NCI-H748 treated with DMSO at 0.1 percent for 48 hours (cell line): ENCODE measurements around the gene MEAK7.
A peak's percentile ranks its signal among the peaks of the same experiment; 100 is the strongest.
"Not testable (repeated sequence)": the region's sequence is repeated elsewhere in the genome, so short reads cannot be mapped to it uniquely, and the experiment has no call there.

Experiments
- DNase-seq: peaks from one replicate; lab custom pipeline; 2025; lab: John Stamatoyannopoulos, UW

MEAK7 gene

DNA sequence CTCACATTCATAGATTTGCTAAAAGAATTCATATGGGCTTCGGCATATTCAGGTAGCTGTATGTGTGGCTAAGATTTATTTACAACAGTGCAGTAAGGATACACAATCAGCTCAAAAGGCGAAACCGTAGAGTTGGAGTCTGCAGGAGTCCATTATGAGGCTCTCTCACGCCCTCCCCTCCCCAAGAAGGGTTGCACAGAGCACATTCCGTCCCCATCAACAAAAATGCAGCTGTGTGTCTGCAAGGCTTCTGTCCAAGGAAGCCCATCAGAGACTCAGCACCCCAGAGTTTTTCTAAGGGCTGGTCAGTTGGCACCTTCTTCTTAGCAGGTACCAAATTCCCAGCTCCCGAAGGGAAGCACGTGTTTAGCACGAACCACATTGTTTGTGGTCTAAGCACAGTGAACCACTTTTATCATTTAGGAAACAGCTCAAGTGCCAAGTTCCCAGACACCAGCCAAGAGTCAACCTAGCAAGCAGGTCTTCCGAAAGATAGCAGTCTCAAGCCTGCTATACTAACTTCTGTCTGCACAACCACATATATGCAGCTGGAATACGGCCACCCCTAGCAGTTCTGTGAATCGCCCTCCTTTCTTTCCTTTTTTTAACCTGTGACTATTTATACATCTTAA lies 28.5 kb upstream of the MEAK7 start:
- no peak for DNase-seq

DNA sequence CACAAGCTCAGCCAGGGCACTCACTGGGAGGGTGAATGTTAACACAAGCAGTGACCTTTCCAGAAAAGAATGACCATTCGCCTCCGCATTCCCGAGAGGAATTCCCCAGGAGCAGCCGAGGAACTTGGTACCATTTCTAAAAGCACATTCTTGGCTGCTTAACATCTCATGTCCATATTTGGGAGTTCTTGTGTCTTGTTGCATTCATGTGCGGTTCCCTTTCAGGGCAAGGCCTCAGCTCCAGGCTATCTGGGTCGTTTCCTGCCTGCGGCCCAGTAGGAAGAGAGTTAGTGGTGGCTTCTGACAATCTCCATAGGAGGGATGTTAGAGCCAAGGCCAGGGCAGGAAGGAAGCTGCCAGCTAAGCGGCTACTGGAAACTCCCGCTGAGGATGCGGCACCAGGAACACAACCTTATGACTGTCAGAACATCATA lies 27.8 kb upstream of the MEAK7 start:
- no peak for DNase-seq

DNA sequence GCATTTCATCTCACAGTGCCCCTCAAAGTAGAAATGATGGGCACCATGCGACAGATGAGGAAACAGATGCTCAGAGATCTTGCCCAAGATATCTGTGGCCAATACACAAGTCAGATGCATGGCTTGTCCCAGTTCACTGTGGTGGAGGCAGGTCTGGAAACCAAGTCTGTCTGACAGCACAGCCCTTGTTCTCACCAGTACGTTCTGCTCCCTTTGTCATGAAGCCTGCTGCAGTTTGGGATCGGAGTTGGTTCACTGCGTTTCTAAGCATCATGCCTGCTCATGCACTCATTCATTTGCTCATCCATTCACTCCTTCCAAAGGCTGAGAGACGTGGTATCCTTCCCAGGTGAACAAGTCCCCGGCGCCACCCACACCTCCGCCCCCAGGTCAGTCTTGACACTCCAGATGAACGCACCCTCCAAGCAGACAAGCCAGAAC lies 27.2 kb upstream of the MEAK7 start:
- no peak for DNase-seq

DNA sequence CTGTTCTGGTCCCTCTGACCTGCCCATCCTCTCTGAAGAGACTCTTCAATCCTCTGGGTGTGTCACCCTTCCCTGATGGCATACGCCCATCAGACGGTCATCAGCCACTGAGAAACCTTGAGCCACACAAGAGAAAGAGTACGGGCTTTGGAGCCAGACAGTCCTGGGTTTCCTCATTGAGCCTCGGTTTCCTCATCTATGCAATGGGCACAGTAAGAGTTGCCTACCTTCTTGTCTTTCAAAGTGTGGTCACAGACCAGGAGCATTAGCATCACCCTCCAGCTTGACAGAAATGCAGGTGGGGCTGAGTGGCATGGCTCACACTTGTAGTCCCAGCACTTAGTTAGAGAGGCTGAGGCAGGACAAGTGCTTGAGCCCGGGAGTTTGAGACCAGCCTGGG lies 26.1 kb upstream of the MEAK7 start:
- DNase-seq, result no peak

DNA sequence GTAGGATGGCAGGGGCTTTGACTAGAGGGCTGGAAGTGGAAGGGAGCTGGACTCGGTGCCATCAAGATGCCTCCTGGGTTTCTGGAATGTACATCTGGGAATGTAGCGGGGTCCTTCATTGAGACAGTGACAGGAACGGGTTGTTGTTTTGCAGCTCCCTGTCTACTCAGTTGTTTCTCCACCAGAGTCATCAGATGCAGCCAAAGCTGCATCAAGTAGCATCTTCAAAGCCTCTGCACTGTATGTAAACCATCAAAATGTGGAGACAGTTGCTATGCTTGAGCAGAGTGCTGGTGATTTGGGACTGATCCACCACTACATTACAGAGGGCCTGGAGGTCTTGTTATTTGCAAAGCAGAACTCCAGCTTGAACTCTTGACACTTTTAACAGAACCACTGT lies 25.1 kb upstream of the MEAK7 start:
- DNase-seq, result no peak

DNA sequence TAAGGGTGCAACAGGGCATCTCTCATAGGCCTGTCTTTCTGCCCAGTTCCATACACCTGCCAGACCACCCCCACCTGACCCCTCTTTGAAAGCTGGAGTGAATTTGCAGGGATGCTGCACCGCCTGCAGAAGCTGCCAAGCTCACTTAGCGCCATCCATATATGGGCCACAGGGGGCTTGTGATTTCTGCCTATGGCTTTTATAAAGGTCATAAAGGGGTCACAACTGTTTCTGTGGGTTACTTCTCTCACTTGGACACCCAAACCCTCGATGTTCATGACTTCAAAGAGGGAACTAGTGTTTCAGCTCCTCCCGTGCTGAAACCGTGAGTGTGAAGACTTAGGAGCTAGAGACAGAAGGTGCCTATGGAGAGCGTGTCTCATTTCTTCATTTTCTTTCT lies 23.9 kb upstream of the MEAK7 start:
- DNase-seq, result no peak

DNA sequence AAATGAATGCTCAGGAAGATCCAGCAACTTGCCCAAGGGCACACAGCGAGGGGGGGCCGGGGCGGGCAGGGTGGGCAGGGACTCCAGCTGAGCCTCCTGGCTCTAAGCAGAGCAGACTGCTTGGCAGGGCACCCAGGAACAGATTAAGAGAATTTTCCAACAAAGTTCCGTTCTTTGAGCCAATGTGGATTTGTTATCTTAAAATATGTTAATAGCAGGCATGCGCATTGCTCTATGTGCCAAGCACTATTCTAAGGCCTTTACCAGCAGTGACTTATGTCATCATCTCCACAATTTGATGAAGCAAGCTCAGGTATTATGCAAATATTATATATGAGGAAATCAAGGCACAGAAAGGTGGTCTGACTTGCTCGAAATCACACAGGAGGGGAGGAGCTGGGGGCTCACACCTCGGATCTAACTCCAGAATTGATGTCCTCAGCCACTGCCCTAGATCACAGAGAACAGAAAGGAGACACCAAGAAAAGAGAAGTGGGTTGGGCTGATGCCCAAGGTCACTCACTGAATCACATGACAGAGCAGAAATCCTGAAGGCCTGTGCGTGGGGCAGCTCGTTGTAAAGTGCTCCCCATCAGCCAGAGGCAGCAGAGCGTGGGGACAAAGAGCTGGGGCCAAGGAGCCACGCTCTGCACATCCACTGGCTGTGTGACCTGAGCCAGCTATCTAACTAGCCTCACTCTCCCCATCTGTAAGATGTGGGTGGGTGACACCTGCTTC lies 23.2 kb upstream of the MEAK7 start:
- DNase-seq, result no peak

DNA sequence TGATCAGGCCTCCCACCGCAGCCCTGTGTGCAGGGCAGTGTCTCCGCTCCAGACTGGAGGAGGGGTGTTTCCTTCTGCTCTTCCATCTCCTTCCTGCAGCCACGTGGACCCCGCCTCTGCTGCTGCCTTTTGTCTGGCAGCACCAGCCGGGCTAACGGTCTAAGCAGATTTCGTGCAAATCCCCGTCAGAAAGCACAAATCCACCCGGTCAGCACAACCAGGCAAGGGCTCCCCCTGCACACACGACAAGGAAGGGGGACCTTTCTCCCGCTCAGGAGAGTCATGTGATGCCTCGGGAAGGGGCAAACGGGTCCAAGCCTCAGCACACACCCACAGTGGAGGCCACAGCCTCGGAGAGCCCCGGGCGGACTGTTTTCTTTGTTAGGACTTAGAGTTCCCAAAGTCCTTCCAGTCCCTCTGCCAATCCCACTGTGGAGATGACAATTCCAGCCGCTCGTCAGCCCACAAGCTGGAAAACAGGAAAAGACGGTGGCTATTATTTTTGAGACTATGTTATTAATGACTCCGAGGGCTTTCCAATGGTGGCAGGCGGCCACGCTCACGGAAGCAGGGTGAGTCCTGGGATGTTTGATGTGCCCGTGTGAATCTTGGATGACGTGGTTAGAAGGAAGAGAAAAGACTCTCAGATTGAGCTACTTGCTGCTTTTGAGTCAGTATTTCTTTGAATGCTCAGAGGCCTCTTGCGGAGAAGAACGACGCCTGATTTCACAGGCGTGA lies 22.5 kb upstream of the MEAK7 start:
- no peak for DNase-seq

DNA sequence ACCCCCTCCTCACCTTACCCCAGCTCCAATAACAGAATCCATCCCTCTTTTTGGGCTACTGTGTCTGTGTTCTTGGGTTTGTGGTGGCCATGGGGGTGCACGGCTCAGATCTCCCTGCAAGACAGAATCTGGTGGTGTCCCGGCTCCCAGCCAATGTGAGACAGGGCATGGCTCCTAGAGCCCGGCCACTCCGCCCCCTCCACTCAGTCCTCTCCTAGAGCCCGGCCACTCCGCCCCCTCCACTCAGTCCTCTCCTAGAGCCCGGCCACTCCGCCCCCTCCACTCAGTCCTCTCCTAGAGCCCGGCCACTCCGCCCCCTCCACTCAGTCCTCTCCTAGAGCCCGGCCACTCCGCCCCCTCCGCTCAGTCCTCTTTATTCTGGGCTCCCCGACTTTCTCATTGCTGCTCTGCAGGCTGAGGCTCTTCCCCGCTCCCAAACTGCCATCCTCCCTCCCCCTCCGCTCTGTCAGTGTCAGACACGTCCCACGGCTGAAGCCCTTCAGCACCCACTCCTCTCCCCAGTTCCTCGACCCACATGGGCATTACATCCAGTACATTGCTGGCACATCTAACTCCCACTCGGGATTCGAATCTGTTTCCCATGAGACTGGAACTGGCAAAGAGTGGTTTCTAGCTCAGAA lies 20.6 kb upstream of the MEAK7 start:
- not testable (repeated sequence) for DNase-seq

DNA sequence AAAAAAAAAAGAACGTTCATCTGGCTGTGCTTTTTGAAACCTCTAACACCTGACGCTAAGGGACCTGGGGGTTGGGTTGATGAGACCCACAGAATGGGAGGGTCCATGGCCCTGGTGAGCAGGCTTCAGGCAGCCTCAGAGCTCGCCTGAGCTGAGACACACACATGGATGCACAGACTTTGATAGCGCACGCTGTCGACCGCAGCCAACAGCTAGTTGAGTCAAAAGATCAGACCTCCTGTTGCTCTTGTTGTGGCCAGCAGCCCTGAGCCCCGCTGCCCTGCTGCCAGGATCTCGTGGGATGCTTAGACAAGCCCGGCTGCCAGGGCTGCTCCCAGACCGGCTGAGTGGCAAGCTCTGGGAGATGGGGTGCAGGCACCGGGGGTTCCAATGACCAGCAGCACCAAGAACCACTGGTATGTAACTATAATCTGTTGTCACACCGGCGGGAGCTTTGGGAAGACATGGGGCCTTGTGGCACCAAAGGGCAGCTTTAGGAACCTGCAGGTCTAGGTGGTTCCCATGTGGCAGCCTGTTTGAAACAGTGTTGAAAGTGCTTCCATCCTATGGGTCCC lies 20.0 kb upstream of the MEAK7 start:
- no peak for DNase-seq

DNA sequence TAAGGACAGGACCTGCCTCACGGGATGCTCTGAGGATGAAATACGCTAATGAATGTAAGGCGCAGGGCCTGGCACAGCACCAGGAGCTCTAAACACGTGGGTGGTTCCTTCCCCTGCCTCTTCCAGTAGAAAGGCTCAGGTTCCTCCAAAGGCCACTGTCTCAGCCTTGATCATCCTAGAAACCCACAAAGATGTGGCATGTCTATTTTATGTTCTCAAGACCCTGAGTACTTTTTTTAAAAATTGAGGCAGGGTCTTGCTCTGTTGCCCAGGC lies 17.0 kb upstream of the MEAK7 start:
- no peak for DNase-seq

DNA sequence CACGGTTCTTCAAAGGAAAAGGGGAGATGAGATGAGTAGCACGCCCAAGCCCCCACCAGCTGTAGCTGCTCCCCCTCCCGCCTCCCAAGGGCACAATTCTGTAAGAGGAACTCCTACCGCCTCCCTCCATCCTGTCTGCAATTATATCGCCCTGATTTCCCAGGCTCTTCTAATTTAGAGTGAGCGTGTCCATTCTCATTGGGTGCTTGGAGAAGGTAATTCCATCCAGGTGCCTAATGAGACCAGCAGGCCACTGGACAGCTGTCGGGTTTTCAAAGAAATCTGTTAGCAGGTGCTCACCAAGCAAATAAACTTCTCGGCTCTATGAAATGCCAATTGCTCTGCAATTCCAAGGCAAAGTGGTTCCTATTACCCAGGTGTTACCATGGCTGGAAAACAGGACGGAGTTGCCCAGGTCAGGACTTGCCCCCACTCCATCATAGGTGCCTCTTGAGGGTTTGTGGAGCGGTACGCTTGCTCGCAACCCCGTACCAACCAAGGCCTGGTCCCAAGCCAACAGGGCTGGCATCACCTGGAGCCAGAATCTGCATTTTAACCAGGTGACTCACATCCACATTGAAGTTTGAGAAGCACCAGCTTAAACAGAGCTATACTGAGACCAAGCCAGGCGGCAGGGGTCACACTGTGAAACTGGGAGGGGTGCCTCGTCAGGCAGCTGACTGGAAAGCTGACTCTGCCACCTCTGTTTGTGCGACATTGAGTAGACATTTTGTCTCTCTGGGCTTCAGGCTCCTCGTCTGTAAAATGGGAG lies 16.5 kb upstream of the MEAK7 start:
- DNase-seq, result peak; percentile 97

DNA sequence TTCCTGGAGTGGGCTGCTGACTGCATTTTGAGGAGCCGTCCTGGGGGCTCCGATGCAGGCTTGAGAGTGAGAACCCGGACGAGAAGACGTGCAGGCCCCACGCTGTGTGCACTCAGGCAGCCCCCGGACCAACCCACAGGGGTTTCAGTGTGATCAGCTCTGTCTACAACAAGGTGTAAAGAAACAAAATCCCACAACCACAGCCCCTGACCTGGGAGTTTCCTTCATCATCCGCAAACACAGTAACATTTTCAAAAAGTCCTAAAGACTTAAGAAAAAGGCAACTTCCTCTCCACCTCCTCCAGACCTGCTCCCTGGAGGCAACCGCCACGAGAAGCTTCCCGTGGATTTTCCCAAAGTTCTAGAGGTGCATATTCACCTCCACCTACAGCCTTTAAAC lies 15.4 kb upstream of the MEAK7 start:
- no peak for DNase-seq

DNA sequence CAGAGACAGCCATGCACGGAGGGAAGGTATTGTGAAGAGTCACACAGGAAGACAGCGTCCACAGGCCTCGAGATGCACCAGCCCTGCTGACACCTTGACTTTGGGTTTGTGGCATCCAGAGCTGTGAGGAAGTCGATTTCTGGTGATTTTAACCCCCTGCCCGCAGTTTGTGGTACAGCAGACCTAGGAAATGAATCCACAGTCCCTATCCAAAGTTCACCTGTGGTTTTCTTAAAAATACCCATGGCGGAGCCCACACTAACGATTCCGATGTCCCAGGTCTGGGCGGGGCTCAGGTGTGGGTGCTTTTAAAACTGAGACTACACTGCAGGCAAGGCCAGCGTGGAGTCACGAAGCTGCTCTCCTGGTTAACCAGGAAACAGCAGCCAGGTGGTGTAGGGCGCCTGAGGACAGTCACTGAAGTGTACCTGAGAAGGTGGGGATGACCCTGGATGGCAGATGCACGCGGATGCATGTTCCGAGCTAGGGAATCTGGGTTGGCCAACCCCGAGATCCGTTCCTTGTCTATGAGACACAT lies 14.4 kb upstream of the MEAK7 start:
- peak; percentile 42 for DNase-seq

DNA sequence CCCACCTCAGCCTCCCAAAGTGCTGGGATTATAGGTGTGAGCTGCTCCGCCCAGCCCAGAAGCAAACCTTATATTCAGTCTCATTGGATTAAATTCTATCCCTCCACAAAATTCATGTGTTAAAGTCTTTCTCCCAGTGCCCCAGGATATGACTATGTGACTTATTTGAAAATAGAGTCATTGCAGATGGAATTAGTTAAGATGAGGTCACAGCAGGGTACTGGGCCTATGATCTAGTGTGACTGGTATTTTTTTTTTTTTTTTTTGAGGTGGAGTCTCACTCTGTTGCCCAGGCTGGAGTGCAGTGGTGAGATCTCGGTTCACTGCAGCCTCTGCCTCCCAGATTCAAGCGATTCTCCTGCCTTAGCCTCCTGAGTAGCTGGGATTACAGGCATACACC lies 13.8 kb upstream of the MEAK7 start:
- DNase-seq, result not testable (repeated sequence)

DNA sequence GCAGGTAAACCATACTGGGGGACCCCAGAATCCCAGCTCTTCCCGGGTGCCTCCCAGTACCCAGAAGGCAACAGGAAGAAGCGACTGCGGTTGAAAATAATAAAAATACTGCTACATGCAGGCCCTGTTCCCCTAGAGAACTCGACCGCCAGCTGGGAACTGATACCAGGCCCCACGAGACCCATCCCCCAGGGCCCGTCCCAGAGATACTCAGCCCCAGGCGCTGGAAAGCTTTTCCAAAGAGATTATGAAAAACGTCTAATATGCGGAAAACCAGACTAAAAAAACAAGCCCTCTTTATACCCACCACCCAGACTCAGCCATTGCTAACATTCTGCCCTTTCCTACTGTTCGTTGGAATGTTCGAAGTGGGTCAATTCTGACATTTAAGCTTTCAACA lies 12.9 kb upstream of the MEAK7 start:
- no peak for DNase-seq

DNA sequence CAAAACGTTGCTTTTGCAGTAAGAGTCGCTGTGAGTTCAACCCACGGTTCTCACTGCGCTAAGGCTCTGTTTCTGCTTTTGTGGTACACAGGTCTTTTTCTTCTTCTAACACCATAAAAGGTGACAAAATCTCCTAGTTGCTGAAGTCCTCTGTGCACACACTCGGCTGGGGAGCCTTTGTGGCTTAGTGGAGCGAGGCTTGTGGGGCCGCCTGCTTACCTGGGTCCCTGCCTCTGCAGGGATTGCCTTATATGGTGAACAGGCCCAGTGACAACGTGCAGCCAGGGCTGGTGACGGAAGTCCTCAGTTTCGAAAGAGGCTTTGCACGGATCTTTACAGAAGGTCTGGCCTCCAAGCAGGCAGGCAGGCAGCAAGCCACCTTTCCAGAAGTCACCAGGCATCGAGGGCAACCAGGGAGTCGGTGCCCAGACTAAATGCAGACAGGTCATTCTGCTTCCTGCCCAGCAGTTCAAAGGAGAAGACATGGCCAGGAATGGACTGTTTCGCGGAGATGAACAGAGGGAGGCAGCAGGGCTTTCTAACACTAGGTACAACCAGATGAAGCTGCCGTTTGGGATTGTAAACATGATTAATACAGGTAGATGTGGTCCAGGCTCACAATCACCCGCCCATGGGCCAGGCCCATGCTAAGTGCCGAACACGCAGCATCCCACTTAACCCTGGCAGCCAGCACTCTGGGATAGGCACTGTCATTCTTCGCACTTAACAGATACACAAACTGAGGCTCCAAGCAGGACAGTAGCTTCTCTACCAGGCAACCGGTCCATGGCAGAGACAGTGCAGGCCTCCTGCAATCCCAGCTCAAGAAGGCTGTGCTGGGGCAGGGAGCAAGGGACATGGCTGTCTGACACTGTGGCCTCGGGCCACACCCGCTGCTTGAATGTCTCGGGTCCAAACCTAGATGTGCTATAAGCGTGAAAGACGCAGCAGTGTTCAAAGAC lies 10.7 kb upstream of the MEAK7 start:
- no peak for DNase-seq

DNA sequence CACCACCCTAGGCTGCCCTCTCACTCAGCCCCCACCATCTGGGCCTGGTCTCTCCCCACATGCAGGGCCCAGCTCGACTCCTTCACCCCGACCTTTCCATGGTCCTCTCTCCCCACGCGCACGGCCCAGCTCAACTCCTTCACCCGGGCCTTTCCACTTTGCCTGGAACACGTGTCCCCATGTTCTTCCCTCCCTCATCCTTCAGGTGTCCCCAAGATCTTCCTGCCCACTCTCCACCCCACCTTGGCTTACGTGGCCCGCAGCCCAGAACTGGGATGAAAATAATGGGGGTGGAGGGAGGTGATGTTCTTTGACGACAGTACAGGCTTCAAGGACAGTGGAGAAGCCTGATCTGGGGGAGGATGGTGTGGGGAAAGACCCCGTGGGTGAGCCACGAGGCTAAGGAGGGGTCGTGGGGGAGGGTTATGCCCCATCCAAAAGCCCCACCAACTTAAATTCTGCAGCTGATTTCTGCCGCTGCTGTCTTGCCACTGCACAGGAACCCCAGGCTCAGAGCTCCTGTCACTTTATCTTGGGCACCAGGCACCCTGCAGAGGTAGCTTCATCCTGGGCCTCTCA lies 9.9 kb upstream of the MEAK7 start:
- no peak for DNase-seq

DNA sequence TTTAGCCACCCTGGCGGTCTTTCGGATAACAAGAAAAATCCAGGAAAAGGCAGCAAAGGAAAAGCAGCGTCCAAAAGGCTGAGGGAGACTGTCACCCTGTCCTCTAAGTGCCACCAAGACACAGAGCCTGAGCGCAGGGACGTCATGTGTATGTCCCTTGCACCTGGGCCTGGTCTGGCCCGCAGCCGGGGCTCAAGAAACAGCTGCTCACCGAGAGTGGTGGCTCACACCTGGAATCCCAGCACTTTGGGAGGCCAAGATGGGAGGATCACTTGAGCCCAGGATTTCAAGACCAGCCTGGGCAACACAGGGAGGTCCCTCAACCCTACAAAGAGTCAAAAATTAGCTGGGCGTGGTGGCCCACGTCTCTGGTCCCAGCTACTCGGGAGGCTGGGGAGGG lies 9.2 kb upstream of the MEAK7 start:
- no peak for DNase-seq

DNA sequence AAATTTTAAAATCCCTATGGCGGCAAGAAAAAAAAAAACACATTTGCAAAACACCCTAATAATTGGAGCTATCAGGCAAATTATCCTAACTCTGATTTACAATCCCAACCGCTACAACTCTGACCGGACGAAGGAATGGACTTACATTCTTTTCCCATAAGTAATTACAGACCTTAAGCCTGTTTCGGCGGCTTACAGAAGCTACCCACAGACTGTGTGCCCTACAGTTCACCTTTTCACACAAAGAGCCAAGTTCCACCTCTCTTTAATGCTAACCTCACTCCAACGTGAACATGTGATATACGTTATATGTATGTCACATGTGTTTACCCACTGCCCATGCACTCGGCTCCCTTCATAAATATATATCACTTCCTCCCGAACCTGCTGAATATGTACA lies 8.7 kb upstream of the MEAK7 start:
- DNase-seq, result no peak
